HG02642 (cell line): ENCODE measurements around the gene RFLNA.

Experiments
- ATAC-seq: cut with Tn5 transposase; IDR thresholded peaks from one replicate; pipeline ENCODE4 v1.9.1; 2021; ENCODE audit warnings: mild to moderate bottlenecking; ENCODE audit not compliant: unreplicated experiment, poor library complexity

RFLNA gene

GRCh38 chr12:124302807-124303578 is 8.1 kb downstream of the RFLNA start:
- no peak for ATAC-seq

GRCh38 chr12:124303579-124304313 is 8.9 kb downstream of the RFLNA start:
- no peak for ATAC-seq

DNA sequence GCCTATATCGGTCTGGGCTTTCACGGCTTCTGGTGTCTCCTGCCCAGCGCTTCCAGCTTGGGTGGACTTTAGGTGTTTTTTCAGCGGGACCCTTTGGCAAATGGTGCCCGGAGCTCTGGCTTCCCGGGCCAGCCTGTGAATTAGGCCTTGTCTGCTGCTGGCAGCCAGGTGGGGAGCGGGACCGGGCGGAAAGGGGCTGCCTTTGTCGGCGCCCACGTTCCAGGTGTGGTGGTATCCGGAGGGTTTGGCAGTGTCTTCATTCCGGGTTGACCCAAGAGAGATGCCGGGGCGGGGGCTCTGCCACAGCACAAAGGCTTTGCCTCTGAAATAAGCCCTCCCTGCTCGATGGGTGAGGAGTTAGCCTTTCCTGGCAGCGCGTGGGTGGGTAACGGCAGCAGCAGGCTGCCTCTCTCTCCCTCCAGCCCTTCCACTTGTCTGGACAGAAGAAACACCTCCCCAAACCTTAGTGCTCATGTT is 9.5 kb downstream of the RFLNA start:
- no peak for ATAC-seq

DNA sequence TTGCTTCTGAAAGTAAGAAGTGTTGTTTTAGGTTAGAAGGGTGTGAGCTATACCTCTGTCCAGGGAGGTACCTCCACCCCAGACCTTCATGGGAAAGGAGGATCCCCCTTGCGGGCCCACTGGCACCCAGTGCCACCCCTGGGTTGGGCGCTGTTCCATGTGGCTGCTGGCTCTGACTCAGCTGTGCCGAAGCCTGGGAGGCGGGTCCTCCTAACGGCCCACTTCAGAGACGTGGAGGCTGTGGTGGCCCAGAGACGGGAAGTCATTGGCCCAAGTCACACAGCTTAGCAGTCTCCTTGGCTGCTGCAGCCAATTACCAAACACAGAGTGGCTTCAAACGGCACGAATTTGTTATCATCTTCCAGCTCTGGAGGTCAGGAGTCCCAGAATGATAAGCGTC is 10.2 kb downstream of the RFLNA start:
- ATAC-seq: no peak

DNA sequence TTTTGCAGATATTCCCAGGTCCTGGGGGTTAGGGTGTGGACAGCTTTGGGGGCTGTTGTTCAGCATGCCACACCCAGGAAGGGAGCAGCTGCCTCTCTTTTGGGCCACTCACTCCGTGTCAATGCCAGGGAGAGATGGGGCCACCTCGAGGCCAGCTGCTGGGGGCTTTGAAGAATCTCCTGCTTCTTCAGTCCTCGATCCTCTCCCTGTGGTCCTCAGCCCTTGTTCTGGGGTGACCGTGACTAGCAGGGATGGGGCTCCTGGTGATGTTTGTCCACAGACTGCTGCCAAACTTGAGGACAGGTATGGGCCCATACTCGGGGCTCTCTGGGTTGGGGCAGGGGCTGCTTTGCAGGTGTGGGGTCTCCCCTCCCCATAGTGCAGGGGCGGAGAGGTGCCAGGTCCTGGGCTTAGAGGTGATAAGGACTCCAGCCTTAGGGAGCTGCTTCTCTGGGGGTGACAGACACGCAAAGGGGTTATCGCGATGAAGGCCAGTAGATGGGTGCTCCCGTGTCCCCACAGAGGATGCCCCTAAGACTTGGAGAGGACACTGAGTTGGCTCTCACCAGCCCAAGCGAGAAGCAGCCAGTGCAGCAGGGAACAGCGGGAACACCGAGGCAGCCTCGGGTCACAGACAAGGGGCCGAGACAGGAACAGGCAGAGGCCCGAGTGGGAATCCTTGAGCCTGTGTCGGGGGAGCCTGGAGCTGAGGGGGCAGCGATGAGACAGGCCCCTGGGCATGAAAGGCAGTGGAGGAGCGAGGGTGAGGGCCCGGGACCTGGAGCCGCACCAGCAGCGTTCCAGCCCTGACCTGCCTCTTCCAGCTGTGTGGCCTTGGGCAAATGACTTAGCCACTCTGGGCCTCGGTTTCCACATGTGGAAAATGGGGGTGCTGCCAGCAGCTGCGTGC is 11.1 kb downstream of the RFLNA start:
- no peak for ATAC-seq

DNA sequence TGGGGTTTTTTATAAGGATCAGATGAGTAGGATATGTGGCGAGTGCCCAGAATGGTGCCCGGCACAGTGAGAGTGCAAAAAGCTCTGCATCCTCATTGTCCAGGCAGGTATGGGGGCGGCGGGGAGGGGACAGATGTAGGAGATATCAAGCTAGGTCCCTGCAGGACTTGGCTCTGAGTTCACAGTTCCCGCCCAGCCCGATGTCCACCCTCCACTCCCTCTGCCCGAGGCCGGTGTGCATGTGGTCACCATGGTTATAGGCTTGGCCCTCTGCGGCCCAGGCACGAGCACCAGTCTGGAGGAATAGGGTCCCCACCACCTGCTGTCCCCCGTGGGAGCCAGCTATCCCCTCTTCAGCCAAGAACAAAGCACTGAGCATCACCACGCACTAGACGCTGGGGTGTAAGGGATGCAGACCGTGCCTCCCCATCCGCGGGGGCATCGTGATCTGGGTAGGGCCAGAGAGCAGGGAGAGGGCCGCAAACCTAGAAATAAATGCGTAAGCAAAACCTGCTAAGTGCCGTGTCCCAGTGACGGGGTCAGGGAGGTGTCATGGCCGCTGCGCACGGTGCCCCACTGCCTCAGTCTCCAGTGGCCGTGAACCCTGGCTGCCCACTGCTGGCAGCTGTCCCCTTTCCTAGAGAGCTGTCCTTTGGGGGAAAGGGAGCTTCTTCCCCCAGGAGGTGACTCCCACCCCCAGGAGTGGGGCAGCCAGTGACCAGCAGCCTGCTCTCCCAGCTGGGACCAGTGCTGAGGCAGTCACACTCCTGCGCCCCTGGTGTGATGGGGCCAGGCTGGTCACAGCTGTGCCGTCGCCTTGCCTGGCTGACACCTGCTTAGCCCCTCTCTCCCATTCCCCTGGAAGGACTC is 12.0 kb downstream of the RFLNA start:
- no peak for ATAC-seq

- ATAC-seq: no peak
Observed at GRCh38 chr12:124307556-124307825, 12.6 kb downstream of the RFLNA start.

GRCh38 chr12:124308741-124309140 is 13.8 kb downstream of the RFLNA start:
- no peak for ATAC-seq

- ATAC-seq: no peak
Observed at GRCh38 chr12:124309231-124309630, 14.3 kb downstream of the RFLNA start.

DNA sequence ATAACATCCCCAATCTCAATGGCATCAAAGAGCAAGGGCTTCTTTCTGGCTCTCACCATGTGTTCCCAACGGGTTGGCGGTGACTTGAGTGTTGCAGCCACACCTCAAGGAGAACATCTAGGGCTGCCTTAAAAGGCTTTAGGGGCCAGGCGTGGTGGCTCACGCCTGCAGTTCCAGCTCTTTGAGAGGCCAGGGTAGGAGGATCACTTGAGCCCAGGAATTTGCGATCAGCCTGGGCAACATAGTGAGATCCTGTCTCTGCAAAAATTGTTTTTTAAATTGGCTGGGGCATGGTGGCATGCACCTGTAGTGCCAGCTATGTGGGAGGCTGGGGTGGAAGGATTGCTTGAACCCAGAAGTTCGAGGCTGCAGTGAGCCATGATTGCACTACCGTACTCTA is 14.9 kb downstream of the RFLNA start:
- no peak for ATAC-seq

GRCh38 chr12:124310178-124310577 is 15.3 kb downstream of the RFLNA start:
- ATAC-seq: no peak

GRCh38 chr12:124310785-124311184 is 15.9 kb downstream of the RFLNA start:
- ATAC-seq: no peak

DNA sequence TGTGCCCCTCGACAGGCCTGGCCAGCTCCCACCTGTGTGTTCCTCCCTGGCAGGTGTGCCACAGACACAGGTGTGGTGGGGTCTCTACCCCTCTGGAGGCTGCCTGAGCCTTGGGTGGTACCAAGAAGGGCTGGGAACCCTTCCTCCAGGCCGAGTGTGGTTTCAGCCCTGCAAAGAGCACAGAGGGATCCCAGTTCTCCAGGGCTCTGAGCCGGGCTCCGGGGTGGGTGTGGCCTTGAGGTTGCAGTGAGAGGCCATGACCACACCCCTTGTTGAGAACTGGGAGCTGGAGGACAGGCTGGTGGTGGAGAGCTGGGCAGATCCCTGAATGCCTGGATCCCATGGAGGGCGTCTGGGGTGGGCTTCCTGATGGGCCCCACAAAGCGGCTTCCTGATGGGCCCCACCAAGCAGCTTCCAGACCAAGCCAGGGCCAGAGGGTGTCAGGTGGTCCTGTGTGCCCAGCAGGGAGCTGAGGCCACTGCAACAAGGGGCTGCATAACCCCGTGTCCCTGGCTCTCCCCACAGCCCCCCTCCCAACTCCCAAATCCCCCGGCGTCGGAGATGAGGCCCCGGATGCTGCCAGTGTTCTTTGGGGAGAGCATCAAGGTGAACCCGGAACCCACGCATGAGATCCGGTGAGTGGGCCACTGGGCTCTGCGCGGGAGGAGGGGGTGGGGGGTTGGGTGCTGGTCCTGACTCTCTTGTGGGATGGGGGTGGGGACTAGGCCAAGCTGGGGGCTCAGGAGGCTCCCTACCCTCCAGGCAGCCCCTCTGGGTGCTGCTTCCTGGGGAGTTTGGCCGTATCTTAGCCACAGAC is 16.6 kb downstream of the RFLNA start:
- no peak for ATAC-seq

- no peak for ATAC-seq
Observed at GRCh38 chr12:124312601-124313000, 17.7 kb downstream of the RFLNA start.

GRCh38 chr12:124314207-124314606 is 19.3 kb downstream of the RFLNA start:
- ATAC-seq: no peak

- ATAC-seq: no peak
Observed at GRCh38 chr12:124314766-124315165, 19.9 kb downstream of the RFLNA start.

DNA sequence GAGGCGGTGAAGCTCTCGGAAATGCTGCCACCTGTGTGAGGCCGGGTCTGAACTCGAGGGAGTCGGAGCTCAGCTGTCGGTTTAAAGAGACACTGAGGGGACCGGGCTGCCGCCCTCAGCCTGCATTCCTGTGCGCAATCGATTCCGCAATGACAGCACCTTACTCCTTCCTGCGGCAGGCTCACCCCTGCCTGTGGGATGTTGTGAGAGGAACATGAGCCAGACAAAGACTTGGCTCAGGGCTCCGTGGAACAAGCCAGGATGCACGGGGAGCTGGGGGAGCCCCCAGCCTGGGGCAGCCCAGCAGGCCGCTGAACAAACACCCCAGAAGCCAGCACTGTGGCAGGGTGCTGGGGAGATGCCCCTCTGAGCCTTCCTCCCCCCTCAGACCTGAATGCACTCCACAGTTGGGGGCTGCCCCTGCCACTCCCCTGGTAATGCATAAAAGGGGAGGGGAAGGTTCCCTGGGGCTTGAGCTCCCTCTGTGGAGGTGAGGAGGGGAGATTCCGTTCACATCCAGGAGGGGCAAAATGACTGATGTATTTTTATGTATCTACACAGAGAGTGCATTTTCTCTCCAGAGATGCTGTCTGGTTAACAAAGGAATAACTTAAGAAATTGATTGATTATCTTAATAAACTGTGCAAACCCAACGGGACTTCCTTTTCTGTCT is 20.6 kb downstream of the RFLNA start:
- ATAC-seq: no peak

GRCh38 chr12:124316257-124316900 is 21.5 kb downstream of the RFLNA start:
- ATAC-seq: no peak
